Lung microvascular endothelial cell (primary cell): ENCODE results near the gene MPHOSPH9. TPM values are rescaled to one million over a fixed set of nuclear protein-coding genes. Genes with fewer than 3 reads are reported as not detected.

Experiments
- DNase-seq, 2 donors: peaks; one replicate each; pipeline versions ENCODE4 v3.0.0 to v3.0.0-alpha.2; 2010; ENCODE audit warnings: low read depth in 2 of 2
- total RNA-seq: library from RNA; depleted of rRNA; stranded (reverse); fragments of >200 nt; gene quantifications from 2 replicates; pipeline ENCODE4 v1.2.1, GENCODE V29; 2014

MPHOSPH9 gene
- total RNA-seq, 1 donor from 2014 or later: 27.8 TPM

- no peak for DNase-seq
Measured at GRCh38 chr12:123129621-123130020, 103.3 kb downstream of the MPHOSPH9 start.

DNA sequence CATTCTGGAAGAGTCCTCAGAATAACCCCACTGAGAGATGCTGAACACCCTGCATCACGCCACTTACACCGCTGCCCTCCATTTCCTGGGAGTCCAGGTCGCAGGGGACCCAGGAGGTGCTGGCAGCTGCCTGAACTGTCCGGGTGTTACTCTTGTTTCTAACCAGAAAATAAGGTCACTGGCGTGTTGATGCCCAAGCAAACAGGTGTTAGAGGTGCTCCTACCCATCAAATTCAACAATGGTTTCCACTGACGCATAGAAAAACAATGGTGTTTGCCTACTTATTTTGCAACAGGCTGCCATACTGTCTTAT is 105.8 kb downstream of the MPHOSPH9 start:
- no peak for DNase-seq

- peak; percentile 76 to 87 for DNase-seq
Measured at GRCh38 chr12:123126294-123127181, 106.4 kb downstream of the MPHOSPH9 start.

GRCh38 chr12:123122626-123123025 is 110.3 kb downstream of the MPHOSPH9 start:
- no peak for DNase-seq

DNA sequence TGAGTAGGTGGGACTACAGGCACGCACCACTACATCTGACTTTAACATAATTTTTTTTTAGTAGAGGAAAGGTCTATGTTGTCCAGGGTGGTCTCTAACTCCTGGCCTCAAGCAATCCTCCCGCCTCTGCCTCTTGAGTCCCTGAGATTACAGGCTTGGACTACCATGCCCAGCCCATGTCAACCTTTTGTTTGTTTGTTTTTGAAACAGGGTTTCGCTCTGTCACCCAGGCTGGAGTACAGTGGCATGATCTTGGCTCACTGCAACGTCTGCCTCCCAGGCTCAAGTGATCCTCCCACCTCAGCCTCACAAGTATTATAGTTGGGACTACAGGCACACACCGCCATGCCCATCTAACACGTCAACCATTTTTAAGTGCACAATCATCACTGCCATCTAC is 111.3 kb downstream of the MPHOSPH9 start:
- no peak for DNase-seq

DNA sequence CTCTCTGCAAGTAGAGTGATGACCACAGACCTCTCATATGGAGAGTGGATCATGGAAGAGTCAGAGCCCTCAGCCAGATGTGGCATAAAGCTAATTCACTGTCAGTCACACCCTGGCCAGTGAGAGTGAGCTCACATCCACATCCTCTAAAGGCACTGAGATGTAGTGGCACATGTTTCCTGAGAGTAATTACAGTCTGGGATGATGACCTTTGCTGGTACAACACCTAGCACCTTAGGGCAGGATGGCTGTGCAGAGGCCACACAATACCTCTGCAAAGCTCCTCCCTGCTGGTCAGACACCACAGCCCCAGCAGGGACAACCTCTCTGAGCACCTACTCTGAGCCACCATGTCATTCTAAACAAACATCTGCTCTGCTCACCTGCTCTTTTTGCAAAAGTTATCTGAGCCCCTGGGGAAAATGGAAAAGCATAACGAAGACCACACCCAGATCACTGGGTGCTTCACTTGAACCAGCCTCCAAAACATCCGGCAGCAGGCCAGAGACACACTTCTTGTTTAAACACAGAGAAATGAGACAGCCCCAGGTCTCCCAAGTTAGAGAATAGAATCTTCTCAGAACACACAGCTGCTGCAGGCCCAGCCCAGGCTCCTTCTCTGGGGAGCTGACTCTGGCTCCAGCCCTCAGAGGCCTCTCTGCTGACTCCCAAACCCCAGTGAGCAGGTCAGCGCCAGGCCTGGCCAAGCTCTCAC is 112.3 kb downstream of the MPHOSPH9 start:
- DNase-seq: peak in 1 of 2 donors; percentile 29

GRCh38 chr12:123119808-123120207 is 113.1 kb downstream of the MPHOSPH9 start:
- DNase-seq: no peak

GRCh38 chr12:123118497-123118896 is 114.4 kb downstream of the MPHOSPH9 start:
- no peak for DNase-seq

DNA sequence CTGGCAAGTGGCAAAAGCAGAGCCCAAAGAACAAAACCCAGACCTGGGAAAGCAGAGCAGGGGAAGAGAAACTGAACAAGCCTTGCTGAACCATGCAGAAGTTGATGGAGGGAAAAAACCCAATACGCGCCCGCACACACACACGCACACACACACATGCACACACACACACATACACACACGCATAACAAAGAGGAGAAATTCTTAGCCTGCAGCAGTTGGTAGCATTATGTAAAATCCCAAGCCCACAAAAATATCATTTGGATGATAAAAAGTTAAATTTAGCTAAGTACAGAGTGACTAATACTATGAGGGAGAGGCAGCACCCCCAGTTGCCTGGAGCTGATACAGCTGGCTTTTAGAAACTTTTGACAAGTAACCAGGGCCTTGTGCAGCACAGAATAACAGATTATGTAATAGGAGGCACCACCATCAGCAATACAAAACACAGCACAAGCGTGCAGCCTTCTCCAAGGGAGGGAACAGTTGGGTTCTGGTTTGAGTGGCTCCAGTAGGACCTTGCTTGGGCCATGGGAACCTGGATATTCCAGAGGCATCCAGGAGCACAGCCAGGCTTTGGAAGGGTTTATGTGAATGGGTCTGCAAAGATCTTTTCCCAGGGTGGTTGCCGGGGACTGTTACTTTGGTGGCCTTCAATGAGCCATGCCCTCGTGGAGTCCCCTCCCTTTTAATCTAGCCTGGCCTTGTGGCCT is 117.4 kb downstream of the MPHOSPH9 start:
- peak in 1 of 2 donors; percentile 59 for DNase-seq

GRCh38 chr12:123114304-123115083 is 118.4 kb downstream of the MPHOSPH9 start:
- DNase-seq: peak; percentile 62 to 71

DNA sequence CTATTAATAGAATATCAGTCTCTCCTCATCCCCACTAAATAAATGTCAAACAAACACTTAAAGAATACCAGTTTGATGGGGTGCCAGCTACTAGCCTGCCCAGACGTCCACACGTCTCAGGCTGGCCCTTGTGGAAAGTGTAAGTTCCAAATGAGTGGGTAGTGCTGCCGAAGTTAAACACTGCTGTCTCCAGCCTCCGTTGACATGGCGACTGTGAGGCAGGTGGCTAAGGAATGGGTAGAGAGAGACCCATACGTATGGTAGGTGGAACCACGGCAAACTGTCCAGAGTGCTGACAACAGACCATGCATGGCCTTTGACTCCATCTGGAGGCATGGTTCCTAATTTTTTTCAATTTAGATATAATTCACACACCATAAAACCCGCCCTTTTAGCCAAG is 119.9 kb downstream of the MPHOSPH9 start:
- no peak for DNase-seq

GRCh38 chr12:123111498-123112165 is 121.3 kb downstream of the MPHOSPH9 start:
- no peak for DNase-seq

GRCh38 chr12:123109319-123109772 is 123.6 kb downstream of the MPHOSPH9 start:
- no peak for DNase-seq

- no peak for DNase-seq
Measured at GRCh38 chr12:123108682-123109066, 124.3 kb downstream of the MPHOSPH9 start.

DNA sequence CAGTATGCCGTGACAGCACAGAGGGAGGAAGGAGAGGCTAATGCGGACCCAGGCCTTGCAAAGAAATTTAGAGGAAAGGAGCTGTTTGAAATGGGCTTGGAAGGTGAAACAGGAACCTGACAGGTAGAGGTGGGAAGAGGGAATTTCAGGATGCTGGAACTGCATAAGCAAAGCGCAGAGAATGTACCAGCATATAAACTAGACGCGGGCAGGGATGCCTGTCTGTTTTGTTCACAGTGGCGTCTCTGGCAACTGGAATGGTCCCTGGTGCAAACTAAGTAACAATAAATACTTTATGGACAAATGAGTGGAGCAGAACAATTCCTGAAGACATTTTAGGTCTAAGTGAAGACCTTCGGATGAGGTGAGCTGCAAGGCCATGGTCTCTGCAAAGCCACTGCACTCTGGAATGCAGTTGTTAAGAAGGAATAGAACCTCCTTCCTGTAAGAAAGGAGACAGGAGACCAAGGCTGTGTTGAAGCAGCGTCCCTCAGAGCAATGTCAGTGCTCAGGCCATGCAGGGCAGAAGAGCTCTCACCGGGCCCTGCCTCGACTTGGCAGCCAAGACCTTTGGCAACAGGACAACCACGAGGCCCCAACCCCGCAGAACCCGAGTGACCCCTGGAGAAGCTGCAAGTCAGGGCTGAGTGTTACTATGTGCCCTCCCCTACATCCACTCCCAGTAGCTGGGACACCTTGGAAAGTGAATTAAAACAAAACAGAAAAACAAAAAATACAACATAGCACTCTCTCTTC is 124.8 kb downstream of the MPHOSPH9 start:
- no peak for DNase-seq

- DNase-seq: peak; percentile 51 to 60
Measured at GRCh38 chr12:123106640-123107359, 126.1 kb downstream of the MPHOSPH9 start.

DNA sequence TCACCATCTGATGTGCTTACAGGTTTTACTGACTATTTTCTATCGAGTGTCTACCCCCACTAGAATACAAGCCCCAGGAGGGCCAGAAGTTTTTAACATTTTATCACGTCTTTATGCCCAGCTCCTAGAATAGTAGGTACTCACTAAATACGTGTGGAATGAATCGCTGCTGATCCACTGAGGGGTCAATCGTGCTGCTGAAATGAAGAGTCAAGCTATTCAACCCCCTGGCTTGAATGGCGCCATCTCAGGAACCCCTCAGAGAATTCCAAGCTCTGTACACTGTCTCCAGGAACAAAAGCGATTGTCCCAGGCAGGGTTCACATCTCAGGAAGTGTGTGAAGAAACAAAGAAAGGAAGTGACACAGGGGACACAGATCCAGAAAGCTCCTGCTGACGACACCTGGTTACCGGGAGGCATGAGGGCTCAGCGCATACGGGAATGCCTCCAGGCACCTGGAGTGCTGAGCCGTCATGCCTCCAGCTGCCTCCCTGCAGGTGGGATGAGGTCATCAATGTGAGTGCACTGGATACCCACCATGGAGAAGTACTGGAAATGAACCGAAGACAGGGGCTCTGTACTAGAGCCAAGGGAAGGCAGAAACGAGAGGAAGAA is 127.6 kb downstream of the MPHOSPH9 start:
- peak; percentile 39 to 86 for DNase-seq

DNA sequence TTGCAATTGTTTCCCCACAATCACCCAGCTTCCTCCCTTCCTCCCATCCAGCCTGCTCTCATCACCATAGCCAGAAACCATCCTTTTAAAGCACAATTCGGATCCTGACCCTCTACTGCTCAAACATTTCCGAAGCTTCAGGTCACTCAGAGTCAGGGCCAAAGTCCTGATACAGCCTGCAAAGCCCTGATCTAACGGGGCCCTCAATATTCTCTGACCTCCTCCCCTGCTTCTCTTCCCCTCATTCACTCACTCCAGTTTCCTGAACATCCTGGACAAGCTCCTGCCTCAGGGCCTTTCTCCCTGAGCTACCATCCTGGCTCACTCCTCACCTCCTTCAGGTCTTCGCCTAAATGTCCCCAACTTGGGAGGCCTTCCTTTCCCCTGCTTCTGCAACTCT is 128.1 kb downstream of the MPHOSPH9 start:
- peak in 1 of 2 donors; percentile 31 for DNase-seq
